ENCODE data around the gene HSPA4.

HSPA4 gene

GRCh38 chr5:133106761-133107572, 55.2 kb downstream of the HSPA4 start:
- DNase-seq: no peak

GRCh38 chr5:133108481-133108921, 56.7 kb downstream of the HSPA4 start:
- no peak for DNase-seq

GRCh38 chr5:133109655-133110483, 58.1 kb downstream of the HSPA4 start:
- DNase-seq: no peak

DNA sequence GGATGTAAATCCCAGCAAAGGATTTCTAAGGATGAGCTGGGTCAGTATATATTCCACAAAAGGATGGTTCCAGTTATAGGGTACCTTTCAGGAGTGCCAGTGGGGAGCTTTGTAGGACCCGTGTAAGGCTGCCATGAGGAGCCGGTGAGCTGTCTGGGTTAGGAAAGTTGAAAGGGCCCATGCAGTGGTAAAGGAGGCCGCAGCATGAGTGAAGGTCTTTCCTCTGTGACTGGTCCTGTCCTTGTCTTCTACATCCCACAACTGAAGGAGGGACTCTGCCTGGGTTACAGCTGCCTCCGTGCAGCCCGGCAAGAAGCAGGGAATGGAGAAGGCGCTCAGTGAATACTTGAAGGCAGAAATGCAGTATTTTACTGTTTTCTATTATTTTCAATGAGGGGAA, 58.9 kb downstream of the HSPA4 start:
- DNase-seq: no peak

DNA sequence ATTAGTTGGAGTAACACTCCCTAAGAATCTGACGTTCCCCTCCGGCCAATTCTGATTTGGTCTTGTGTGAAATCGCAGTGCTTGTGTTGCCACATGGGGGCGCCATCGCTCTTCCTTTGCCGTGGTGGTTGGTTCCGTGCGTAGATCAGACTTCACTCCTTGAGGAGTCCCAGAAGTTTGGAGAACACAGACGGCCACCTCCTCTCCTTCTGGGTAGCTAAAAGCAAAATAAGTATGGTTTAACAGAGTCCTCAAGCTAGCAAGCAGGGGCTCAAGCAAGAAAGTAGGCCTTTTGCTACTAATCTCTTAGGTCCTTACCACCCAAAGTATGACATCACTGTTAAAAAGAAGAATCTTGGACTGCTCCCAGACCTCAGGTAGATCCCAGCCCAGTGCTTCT, 59.5 kb downstream of the HSPA4 start:
- DNase-seq: peak; percentile 70

DNA sequence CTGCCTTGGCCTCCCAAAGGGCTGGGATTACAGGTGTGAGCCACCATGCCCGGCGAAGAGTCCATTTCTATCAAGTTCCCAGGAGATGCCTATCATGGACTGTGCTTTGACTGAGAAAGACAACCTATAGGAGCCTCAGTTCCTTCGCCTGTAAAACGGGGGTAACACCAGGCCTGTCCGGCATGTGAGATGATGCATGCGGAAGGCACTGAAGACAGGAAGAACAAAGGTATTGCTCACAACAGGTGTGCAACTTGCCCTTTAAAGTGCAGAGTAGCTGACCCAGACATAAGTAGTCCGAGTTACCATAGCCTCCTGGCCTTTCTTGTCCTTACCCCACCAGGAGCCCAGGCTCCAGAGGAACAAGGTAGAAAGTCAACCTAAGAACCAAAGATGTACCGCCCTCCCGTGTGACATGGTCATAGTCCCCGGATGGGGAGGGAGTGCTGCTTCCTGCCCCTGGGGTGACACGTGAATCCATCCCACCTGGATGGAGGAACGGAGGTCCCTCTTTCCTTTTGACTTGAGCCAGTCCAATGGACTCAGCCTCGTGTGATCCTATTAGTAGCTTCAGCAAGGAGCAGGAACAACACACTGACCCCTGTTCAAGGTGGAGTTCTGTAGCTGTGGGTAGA, 60.3 kb downstream of the HSPA4 start:
- DNase-seq: no peak

- no peak for DNase-seq
Observed at GRCh38 chr5:133113331-133114061, 61.7 kb downstream of the HSPA4 start.

DNA sequence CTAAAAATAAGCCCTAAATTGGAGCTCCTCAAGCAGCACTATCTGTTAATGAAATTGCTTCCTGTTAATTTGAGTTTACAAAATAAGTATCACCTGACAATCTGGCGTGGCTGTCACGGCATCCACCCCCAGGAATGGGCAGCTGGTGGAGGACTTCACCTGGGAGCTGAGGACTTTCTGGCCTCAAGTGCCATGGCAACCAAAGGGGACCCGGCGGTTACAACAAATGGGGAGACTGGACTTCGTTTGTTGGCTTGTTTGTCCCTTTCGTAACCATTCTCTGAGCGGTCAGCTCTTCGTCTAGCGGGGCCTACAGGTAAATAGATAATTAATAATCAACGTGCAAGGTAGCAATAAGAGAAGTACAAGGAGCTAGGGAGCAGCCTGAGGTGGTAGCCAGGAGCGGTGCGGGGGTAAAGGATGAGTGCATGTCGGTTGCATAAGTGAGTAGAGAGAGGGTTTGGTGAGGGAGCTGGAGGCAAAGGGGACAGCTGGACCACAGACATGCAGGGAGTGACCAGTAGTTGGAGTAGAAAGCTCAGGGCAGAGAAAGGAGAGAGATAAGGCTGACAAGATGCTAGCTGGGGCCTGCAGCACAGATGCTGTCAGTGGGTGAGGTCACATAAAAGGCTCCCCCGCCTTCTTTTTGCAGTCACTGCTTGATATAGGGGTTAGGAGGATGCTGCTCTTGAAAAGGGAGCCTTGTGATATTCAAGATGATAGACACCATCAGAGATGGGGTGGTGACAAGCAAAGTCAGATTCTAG, 62.5 kb downstream of the HSPA4 start:
- DNase-seq: no peak

- DNase-seq: no peak
Observed at GRCh38 chr5:133114933-133115310, 63.1 kb downstream of the HSPA4 start.

- DNase-seq: no peak
Observed at GRCh38 chr5:133116601-133117000, 64.8 kb downstream of the HSPA4 start.

- DNase-seq: no peak
Observed at GRCh38 chr5:133117166-133117911, 65.5 kb downstream of the HSPA4 start.

DNA sequence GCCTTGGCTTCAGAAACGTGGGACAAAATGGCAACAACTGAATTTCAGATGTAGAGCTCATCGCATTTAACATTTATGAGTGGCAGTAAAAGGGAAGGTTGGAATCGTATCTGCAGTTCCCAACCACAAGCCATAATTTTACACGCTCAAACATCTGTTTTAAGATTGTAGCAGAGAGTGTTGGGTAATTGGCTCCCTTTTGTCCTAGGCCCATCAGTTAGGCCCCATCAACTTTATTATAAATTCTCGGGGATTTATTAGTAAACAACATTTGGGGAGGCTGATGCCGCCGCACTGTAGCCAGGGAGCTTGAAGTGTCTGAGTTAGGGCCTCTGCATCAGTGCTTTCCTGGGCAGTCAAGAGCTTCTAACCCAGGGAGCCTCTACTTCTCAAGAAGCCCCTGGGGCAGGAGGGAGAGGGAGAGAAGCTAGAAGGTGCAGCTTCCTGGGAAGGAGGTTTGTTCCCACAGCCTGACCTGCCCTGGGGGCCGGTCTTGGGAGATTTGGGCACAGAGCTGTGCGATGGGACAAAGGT, 66.2 kb downstream of the HSPA4 start:
- DNase-seq: no peak

GRCh38 chr5:133118741-133119140, 66.9 kb downstream of the HSPA4 start:
- DNase-seq: no peak

DNA sequence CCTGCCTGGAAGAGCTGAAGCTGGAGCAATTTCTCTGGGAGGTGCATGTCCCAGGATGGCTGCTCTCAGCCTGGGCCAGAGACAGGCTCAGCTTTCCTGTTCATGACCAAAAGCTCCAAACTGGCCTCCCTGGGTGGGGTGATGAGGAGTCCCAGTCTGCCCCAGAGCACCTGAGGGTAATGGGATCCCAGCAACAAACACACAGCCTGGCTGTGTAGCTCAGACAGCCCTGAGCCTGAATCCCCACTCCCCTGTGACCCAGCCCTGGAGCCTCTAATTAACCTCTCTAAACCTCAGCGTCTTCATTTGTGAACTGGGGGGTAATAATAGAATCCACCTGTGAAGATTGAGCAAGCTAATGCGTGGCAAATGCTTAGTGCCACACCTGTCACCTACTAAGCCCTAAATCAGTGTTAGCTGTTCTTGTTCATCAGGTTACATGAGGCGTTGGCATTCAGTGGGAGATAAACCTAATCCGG, 67.5 kb downstream of the HSPA4 start:
- no peak for DNase-seq

DNA sequence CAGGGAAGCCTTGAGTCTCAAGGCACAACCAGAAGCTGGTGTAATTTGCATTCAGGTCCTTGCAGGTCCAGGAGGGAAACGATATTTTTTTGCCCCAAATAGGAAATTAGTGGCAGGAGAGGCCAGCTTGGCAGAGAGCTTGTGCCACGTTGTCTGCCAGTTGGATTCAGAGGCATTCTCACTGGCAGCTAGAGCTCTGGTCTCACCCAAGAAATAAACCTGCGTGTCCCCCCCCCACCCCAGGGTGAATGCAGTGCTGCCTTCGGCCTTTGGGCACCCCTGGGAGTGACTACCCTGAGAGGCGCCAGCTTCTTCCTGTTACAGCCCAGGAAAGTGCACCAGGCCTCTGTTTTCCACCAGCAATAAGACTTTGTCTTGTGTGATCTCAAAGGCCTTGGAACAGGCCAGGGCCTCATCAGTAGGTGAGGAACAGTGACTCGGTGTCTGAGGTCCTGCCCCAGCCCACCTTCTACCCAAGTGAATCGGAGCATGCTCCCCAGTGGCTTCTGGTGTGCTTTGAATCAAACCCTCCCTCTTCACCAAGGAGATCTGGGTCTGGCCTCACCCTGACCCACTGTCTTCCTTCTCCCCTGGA, 68.4 kb downstream of the HSPA4 start:
- no peak for DNase-seq

- DNase-seq: no peak
Observed at GRCh38 chr5:133121080-133121479, 69.3 kb downstream of the HSPA4 start.

GRCh38 chr5:133121611-133122150, 69.9 kb downstream of the HSPA4 start:
- no peak for DNase-seq

DNA sequence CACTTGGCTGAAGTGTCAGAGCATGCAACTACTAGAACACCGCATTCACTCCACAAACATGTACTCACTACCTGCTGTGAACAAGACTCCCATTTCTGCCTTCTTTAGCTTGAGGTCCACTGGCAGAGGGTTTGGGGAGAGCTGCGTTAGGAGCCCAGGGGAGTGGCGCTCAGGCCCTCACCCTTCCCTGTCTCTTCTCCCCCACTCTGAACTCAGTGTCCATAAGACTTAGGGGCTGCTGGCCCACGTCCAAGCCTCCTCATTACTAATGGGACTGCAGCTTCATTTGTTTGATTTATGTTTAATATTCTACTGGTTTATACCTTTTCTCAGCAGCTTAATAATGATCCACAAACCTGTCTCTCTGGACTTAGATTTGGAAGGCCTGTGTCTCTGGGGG, 70.9 kb downstream of the HSPA4 start:
- DNase-seq: no peak

GRCh38 chr5:133123297-133123696, 71.5 kb downstream of the HSPA4 start:
- no peak for DNase-seq

DNA sequence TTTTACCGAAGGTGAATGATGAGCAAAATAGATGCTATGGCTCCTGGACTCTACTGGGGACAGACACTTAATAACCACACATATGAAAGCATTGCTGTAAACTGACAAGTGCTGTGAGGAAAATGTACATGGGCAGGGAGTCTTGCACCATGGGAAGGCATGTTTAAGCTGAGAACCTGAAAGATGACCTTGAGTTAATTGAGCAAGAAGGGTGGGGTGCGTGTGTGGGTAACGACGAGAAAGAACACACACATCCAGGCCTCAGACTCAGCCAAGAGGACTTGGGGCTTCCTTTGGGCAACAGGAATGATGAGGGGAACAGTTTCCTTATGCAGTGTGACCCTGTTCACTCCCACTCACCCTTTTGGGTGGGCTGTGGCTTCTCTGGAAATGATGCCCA, 73.1 kb downstream of the HSPA4 start:
- no peak for DNase-seq

All from COR-L47 (cell line).